RWPE2 (cell line): ENCODE data around the gene BCORL1.

Experiments used
- ATAC-seq: fragments of 200-7000 bp; cut with Tn5 transposase; 3 replicates; pipeline ENCODE4 v1.9.1; 2021; ENCODE audit warnings: low read depth
- DNase-seq: peaks from one replicate; pipeline ENCODE4 v3.0.0-alpha.2; 2020; ENCODE audit warnings: low spot score
- H3K27ac ChIP-seq: fragments of 450-650 bp; 2 replicates; pipeline ENCODE4 v1.5.1; 2017; ENCODE audit warnings: mild to moderate bottlenecking; ENCODE audit not compliant: poor library complexity, severe bottlenecking
- H3K27me3 ChIP-seq: fragments of 250-450 bp; sonication (Bioruptor Pico); 2 replicates; pipeline ENCODE4 v1.5.1; 2021; ENCODE audit warnings: mild to moderate bottlenecking, moderate library complexity; ENCODE audit not compliant: insufficient read depth, poor library complexity, severe bottlenecking
- H3K36me3 ChIP-seq: fragments of 250-450 bp; sonication (Bioruptor Pico); 2 replicates; pipeline ENCODE4 v1.5.1; 2020; ENCODE audit warnings: low read depth, mild to moderate bottlenecking, moderate library complexity
- H3K4me1 ChIP-seq: fragments of 250-450 bp; sonication (Bioruptor Pico); 2 replicates; pipeline ENCODE4 v1.5.1; 2021; ENCODE audit warnings: mild to moderate bottlenecking, moderate library complexity; ENCODE audit not compliant: insufficient read depth, poor library complexity, severe bottlenecking
- H3K4me3 ChIP-seq: fragments of 250-450 bp; sonication (Bioruptor Pico); 2 replicates; pipeline ENCODE4 v1.5.1; 2021; ENCODE audit warnings: mild to moderate bottlenecking, moderate library complexity; ENCODE audit not compliant: severe bottlenecking
- H3K9me3 ChIP-seq: fragments of 250-450 bp; sonication (Bioruptor Pico); 2 replicates; pipeline ENCODE4 v1.5.1; 2021; ENCODE audit warnings: mild to moderate bottlenecking, moderate library complexity; ENCODE audit not compliant: severe bottlenecking
- CTCF ChIP-seq: fragments of 450-650 bp; IDR thresholded peaks from one replicate; pipeline ENCODE4 v1.5.1; 2017; ENCODE audit warnings: mild to moderate bottlenecking, moderate library complexity; ENCODE audit not compliant: poor library complexity, severe bottlenecking

BCORL1 gene

GRCh38 chrX:130060122-130061069, 78.0 kb downstream of the BCORL1 start:
- DNase-seq (no peak), ATAC-seq (peak; percentile 85)
- Histone ChIP-seq H3K9me3 (no peaks in the 10 kb centered on the region), H3K27me3 (no peaks in the 10 kb centered on the region), H3K4me3 (peak overlapping the region; percentile 56), H3K4me1 (no peaks in the 10 kb centered on the region), H3K27ac (no peak overlapping the region), H3K36me3 (no peaks in the 10 kb centered on the region)
- TF ChIP-seq CTCF = peak; percentile 82

DNA sequence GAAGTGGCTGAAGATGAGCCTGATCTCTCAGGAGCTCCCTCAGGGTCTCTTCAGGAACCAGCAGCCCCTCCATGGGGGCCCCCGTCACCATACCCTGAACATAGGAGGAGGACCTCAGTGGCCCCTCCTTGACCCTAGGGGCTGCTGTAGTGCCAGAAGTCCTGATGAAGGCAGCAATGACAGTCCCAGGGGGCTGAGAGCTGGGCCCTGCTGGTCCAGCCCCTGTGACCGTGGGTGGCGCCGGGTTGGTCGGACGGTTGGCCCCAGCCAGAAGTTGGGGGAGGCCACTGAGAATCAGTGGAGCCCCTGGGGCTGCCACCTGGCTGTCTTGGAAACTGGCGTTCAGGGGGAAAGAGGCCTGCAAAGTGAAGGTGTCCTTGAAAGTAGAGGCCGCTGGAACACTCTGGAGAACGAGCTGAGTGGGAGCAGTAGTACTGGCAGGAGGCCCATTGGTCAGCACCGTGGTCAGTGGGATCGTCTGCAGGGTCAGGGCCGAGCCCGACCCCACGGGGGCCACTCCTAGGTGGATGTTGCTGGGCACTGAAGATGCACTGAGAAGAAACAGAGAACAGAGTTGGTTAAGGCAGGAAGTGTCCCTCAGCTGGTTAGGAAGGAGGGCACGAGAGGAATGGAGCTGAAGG, 84.7 kb downstream of the BCORL1 start:
- H3K27me3 ChIP-seq = no peaks in the 10 kb centered on the region
- TF ChIP-seq CTCF = no peak

GRCh38 chrX:130071611-130072344, 89.3 kb downstream of the BCORL1 start:
- Histone ChIP-seq H3K27me3 (no peaks in the 10 kb centered on the region), H3K9me3 (no peaks in the 10 kb centered on the region), H3K36me3 (peaks cover 7% of the 10 kb centered on the region), H3K27ac (no peak overlapping the region), H3K4me1 (no peaks in the 10 kb centered on the region), H3K4me3 (no peak overlapping the region)
- no peak for TF ChIP-seq CTCF
- no peak for DNase-seq
- ATAC-seq = no peak

More for the DNA sequence above, 84.7 kb downstream of the BCORL1 start:
- DNase-seq (no peak), ATAC-seq (no peak)
- Histone ChIP-seq H3K9me3 (no peaks in the 10 kb centered on the region), H3K4me1 (no peaks in the 10 kb centered on the region), H3K4me3 (no peak overlapping the region), H3K36me3 (peaks cover 7% of the 10 kb centered on the region; the same call in 1 of the 2 replicates), H3K27ac (no peak overlapping the region)

DNA sequence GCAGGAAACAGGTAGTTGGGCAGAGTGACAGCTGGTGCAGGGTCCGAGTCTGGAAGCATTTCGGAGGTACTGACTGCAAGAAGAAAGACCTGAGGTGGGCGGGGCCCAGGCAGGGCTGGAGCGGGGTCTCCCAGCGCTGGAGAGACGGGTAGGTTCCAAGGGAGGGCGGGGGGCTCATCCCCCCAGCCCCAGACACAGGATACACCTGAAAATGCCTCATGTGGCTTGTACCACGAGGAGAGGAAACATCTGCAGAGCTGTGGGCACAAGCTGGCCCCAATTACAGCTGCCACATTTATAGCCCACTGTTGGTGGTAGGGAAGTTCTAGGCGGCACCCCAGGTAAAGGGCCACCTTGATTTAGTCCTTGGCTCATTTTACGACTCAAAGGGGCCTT, 89.9 kb downstream of the BCORL1 start:
- H3K4me3 ChIP-seq = no peak overlapping the region
- no peak for TF ChIP-seq CTCF

More for the DNA sequence above, 89.9 kb downstream of the BCORL1 start:
- ATAC-seq (no peak), DNase-seq (no peak)
- Histone ChIP-seq H3K36me3 (peaks cover 7% of the 10 kb centered on the region), H3K27ac (no peak overlapping the region), H3K9me3 (no peaks in the 10 kb centered on the region), H3K4me1 (no peaks in the 10 kb centered on the region), H3K27me3 (no peaks in the 10 kb centered on the region)
